GM15510 (cell line): ENCODE measurements around the gene STK35.

Experiments
- POLR2A ChIP-seq: IDR thresholded peaks from 3 replicates; pipeline ENCODE4 v1.6.1; 2011; ENCODE audit warnings: borderline replicate concordance; ENCODE audit not compliant: insufficient read length; ENCODE audit errors: extremely low read depth

Gene STK35

DNA sequence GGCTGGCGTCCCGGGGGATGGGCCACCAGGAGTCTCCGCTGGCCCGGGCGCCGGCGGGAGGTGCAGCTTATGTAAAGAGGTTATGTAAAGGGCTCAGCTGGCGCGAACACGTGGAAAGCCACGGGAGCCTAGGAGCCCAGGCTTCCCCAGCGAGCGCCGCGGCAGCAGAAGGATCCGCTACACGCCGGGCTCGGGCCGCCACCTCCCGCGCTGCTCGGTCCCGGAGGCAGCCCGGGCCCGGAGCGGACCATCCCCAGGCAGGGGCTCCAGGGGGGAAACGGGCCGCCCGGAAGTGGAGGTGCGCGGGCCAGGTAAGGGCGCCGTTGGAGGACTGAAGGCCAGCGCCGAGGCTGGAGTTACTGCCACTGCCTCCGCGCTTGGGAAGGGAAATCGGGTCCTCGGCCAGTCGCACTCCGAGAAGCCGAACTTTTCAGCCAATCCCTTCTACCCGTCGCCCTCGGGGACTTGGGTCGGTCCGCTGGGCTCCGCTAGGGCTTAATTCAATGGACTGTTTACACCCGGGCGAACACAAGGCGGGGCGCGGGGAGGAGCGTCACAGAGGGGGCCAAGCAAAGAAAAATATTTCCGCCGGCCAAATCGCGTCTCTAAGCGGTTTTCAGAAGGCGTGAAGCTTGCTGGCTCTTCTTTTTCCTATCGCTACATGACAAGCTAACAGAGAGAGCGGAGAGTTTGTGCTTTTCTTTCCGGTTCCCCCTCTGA lies 398 bp downstream of the STK35 start:
- TF ChIP-seq POLR2A, result peak; percentile 77

DNA sequence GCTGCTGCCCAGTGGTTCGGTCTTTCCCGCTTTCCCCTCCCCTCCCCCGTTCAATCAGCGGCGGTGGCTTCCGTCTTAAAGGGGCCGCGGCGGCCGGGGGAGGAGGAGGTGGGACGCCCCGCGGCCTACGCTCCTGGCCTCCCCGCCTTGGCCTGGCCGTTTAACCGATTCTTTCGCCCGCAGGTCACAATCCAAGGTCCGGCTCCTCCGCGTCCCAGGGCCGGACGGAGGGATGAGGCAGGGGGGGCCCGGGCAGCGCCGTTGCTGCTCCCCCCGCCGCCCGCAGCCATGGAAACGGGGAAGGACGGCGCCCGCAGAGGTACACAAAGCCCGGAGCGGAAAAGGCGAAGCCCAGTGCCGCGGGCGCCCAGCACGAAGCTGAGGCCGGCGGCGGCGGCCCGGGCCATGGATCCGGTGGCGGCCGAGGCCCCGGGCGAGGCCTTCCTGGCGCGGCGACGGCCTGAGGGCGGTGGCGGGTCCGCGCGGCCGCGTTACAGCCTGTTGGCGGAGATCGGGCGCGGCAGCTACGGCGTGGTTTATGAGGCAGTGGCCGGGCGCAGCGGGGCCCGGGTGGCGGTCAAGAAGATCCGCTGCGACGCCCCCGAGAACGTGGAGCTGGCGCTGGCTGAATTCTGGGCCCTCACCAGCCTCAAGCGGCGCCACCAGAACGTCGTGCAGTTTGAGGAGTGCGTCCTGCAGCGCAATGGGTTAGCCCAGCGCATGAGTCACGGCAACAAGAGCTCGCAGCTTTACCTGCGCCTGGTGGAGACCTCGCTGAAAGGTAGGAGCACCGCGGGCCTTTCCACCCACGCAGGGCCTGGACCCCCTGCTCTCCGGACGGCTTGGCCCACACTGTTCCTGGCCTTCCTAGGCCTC lies 1.2 kb downstream of the STK35 start:
- TF ChIP-seq POLR2A, result peak; percentile 42

DNA sequence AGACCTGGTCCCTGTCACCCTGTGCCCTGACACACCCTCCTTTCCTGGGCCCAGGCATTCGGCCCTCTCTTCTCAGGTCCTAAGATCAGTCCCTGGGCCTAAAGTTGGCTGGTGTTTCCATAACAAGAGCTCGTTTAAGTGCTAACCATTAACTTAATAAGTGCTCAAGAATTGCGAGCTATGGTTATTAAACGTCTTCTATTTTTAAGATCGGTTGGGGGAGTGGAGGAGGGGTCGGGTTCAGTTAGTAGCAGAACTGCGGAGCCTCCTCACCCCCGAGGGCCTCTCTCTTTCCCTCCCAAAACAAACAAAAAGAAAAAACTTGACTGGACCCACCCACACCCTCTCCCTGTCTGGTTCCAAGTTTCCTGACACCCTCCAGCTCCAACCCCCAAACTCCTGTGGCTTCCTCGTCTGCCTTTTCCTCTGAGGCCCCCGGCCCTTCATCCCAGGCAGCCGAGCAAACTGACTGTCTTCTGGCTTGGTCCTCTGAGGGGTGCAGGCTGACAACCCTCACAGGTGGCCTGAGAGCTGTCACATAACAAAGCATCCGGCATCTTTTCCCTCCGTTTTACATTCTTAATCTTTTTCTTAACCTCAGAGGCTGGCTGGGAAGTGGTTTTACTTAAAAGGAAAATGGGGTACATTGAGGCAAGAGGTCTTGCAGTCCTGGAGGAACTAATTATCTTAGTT lies 2.0 kb downstream of the STK35 start:
- no peak for TF ChIP-seq POLR2A

DNA sequence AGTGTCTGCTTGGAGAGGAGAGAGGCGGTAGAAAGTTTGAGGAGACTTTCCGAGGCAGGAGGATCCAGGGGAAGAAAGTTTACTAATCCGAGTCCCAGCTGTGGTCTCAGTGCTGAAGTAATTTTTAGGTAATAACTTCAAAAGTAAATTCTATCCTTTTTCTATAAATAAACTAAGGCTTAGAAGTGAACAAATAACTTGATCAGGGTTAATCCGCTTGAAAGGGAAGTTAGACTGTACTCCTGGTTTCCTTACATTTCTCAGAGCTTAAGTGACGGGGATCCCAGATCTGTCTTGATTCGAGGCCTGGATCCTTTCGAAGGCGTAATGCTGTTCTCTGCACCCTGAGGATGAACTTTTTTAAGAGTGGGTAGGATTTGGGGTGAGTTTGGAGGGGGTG lies 2.6 kb downstream of the STK35 start:
- no peak for TF ChIP-seq POLR2A

DNA sequence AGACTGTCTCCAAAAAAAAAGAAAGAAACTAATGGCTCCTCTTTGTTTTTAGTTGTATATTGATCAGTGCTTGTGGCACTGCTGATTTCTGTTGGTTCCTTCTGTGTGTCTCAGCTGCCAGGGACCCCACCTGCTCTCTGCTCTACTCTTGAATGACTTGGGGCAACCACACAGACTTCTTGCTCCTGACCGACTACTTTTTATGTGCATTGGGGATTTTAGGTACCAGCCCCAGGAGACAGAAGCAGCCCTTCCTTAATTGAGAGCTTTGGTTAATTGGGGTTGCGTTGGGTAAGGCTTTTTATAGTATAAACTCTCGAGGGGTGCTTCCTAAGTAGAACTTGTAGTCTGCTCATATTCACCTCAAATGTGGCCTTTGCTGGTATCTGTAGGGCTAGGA lies 6.9 kb downstream of the STK35 start:
- TF ChIP-seq POLR2A, result no peak

DNA sequence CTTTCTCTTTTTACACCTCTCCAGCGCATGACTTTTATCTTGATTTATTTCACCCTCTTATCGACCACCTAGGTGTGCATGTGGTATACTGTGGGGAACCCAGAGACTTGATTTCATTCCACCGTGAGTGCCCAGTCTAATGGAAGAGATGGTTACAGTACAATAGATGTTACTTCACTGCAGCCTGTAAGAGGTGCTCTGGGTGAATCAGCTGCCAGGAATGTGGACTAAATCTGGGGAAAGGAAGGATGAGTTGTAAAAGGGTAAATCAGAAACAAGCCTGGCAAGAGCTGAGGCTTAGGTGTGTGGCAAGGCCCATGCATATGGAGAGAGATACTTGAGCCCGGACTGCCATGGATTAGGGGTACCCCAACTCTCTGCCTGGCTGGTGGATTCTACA lies 7.4 kb downstream of the STK35 start:
- no peak for TF ChIP-seq POLR2A

DNA sequence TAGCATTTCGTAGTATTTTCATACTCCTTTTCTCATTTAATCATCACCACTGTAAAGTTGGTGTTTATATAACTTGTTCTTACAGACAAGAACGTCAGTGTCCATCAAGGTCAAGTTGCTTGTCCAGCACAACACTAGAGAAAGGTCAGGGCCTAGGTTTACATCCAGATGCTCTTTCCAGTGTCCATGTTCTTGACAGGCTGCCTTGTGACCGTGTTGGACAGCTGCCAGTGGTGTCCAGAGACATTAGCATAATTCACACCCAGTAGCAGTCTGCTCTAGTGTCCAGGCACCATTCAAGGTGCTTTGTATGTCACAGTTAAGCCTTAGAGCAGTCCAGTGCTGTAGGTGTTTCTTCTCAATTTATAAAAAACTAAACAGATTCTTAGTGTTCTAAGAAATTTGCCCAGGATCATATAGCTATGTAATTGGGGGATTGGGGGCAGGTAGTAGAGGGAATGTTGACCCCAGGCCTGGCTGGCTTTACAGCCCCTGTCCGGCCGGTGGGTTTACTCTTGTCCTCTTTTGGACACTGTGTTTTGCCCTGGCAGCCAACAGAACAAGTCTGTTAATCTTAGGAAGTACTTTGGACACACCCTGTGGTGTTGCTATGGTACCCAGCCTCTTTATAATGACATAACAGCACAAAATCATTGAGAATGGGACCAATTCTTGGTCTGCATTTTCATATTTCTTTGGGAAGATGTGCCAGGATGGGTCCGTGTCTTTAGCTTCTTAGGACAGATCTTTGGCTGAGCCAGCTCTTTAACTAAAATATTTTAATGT lies 8.0 kb downstream of the STK35 start:
- no peak for TF ChIP-seq POLR2A

DNA sequence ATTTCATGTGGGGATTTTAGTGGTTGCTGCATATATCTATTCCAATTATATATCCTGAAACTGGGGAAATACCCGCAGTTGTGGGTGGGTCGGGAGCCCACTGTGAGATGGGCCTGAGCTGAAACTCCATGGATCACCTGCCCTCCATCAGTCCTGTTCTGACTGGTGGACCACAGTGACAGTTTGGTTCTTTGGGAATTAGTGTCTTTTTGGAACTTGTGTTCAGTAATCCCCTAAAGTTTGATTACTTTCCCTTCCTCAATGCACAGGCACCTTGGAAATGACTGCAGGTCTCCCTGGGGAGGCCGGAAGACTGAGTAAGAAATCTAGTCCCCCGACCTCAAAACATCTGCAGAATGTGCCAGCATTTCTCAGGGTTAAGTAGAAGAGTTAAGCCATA lies 11.3 kb downstream of the STK35 start:
- no peak for TF ChIP-seq POLR2A

DNA sequence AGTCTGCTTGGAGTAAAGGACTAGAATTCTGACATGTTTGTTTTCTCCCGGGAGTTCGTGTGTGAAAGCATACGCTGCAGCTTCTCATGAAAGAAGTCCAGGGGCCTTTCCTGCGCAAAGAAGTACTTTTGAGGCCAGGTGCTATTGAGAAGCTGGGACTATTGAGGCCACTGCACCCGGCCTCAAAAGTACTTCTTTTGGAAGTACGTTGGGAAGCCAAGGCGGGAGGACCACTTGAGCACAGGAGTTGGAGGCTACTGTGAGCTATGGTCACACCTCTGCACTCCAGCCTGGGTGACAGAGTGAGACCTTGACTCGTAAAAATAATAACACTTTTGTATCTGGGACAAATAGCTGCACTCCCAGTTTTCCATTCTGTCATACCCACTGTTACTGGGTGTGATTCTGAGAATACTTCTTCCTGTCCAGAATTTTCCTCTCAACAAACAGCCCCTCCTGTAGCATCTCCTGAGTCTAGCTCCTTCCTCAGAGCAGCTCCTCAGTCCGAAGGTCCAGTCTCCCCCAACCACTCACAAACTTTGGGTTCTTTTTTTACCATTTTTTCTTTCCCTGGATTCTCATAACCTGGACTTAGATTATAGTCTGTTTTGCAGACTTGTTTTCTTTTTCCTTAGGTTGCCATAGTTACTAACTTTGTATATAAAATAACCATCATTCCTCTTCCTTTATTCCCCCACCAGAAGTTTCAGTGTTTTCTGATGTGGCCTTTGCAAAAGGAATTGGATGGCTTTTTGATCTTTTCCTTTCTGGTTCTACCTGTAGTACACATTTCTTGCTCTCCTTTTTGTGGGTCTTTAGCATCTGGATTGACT lies 12.7 kb downstream of the STK35 start:
- TF ChIP-seq POLR2A, result no peak

DNA sequence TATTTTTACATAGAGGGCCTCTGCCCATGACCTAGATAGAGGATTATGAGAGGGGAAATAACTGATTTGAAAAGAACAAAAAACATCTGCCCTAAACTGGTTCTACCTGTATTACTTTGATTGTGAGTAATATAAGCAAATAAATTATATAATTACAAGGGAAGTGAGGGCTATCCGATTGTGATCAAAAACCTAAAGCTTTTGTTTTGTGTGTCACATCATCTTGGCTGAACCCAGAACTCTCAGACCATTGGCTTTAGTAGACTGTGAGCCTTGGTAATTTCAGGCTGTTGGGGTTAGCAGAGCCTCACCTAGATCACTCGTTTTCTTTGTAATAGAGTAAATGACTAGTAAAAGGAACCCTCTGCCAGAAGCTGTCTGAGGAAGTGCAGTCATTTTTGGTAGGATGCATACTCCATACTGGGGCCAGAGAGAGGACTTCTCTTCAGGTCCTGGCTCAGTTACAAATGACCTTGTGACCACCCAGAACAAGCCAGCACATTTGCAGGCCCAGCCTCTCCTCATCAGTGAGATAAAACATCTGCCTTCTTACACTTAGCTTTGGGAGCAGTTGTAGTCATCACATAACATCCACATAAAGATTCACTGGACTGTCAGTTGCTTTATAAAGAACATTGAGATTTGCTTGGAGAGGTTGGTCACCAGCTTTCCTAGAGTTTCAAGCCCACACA lies 13.5 kb downstream of the STK35 start:
- no peak for TF ChIP-seq POLR2A

DNA sequence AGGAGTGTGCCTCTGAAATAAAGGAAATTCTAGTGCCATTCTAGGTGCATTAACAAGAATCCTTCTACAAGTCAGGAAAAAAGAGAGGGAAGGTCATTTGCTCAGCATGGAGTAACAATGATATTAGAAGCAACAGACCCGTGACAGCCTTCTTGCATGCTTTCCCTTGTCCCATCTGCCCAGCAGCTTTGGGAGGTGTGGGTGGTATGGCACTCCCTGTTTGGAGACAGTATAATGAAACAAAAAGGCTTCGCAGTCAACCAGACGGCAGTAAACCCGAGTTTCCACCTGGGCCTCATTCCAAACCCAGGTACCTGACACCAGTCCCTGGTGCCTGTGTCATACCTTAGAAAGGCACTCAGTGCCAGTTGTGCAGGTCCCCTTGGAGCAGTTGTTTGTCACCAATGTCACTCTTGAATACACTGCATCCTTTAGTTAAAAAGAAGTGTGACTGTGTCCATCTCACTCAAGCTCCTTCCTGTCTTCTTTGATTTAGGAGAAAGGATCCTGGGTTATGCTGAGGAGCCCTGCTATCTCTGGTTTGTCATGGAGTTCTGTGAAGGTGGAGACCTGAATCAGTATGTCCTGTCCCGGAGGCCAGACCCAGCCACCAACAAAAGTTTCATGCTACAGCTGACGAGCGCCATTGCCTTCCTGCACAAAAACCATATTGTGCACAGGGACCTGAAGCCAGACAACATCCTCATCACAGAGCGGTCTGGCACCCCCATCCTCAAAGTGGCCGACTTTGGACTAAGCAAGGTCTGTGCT lies 14.7 kb downstream of the STK35 start:
- no peak for TF ChIP-seq POLR2A

DNA sequence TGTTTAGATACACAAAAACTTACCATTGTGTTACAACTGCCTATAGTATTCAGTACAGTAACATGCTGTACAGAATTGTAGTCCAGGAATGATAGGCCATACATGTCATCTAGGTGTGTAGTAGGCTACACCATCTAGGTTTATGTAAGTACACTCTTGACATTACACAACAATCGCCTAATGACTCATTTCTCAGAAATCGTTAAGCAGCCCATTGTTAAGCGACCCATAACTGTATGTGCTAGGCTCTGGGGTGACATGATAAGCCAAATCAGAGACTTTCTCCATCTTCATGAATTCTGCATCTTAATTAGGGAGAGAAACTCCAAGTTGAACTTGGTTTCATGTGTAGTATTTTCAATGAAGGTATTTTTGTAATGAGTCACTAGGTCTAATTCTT lies 17.2 kb downstream of the STK35 start:
- TF ChIP-seq POLR2A, result no peak
